Vagina (tissue), 2 donors: Measurements from ENCODE around the gene XYLB. TPM values are rescaled to one million over a fixed set of nuclear protein-coding genes. Genes with fewer than 3 reads are reported as not detected.

ENCODE experiments used
- DNase-seq, 2 donors: peaks; one replicate each; pipeline ENCODE4 v3.0.0-alpha.2; 2017; ENCODE audit errors: extremely low spot score in 2 of 2
- H3K27ac ChIP-seq: fragments of 200-600 bp; sonication (generic); one replicate; pipeline ENCODE4 v1.5.1; 2019
- H3K27me3 ChIP-seq: fragments of 200-600 bp; sonication (generic); one replicate; pipeline ENCODE4 v1.5.1; 2019
- H3K36me3 ChIP-seq, 2 donors: fragments of 200-600 bp; sonication (generic); one replicate each; pipeline ENCODE4 v1.5.1; 2017 to 2019
- H3K4me1 ChIP-seq: fragments of 200-600 bp; sonication (generic); one replicate; pipeline ENCODE4 v1.5.1; 2019
- H3K4me3 ChIP-seq, 2 donors: fragments of 200-600 bp; sonication (generic); 1 replicate in 1 of 2; 2 replicates in 1 of 2; pipeline ENCODE4 v1.5.1; 2016 to 2019
- H3K9me3 ChIP-seq: fragments of 200-600 bp; sonication (generic); one replicate; pipeline ENCODE4 v1.5.1; 2019
- CTCF ChIP-seq, 3 experiments: fragments of 450-650 bp in 2 of 3; fragments of 200-600 bp in 1 of 3; sonication (generic) in 1 of 3; IDR thresholded peaks; one replicate each; pipeline ENCODE4 v1.5.1; 2017 to 2019; ENCODE audit warnings: antibody characterized with exemption in 3 of 3, mild to moderate bottlenecking in 2 of 3, moderate library complexity in 2 of 3
- POLR2A ChIP-seq, 2 donors: fragments of 450-650 bp; IDR thresholded peaks; one replicate each; pipeline ENCODE4 v1.6.1; 2017; ENCODE audit warnings: antibody characterized with exemption in 2 of 2, mild to moderate bottlenecking in 2 of 2, moderate library complexity in 2 of 2
- POLR2AphosphoS5 ChIP-seq, 2 donors: sonication (generic); formaldehyde crosslinking; IDR thresholded peaks; one replicate each; pipeline ENCODE4 v1.9.0; 2017; ENCODE audit warnings: antibody characterized with exemption in 2 of 2, mild to moderate bottlenecking in 2 of 2, low read depth in 1 of 2; ENCODE audit not compliant: insufficient read depth in 1 of 2
- intact Hi-C: fragments of 100-400 bp; cut with DNase I; formaldehyde crosslinking; loops from one replicate; pipeline ENCODE4 v1.15.1; 2023
- total RNA-seq: library from RNA; depleted of rRNA; stranded (reverse); fragments of >200 nt; gene quantifications from one replicate; pipeline ENCODE4 v1.2.3, GENCODE V29; 2016

Gene XYLB
- total RNA-seq, 1 donor from 2014 or later, result 3.4 TPM

GRCh38 chr3:38349684-38350359 lies 3.2 kb downstream of the XYLB start:
- DNase-seq, result no peak
- no peak overlapping the region for H3K27ac ChIP-seq
- intact Hi-C loops, result loop anchor here (5.0 to 10.0 kb wide), 2 partner anchors 132 to 215 kb away; partner anchors contain the start of genes ACAA1 and MYD88

DNA sequence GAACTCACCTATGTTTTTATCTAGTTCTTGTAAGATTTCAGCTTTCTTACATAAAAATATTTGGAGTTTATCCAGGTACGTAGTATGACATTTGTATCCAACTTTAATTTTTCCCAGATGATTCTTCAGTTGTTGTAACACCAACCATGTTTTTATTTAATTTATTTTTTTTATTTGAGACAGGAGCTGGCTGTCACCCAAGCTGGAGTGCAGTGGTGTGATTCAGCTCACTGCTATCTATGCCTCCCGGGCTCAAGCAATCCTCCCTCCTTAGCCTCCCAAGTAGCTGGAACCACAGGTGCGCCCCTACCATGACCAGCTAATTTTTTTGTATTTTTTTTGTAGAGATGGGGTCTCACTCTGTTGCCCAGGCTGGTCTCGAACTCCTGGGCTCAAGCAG lies 6.6 kb downstream of the XYLB start:
- H3K9me3 ChIP-seq, result no peaks in the 10 kb centered on the region
- no peak overlapping the region for H3K4me3 ChIP-seq
- no peak for DNase-seq
- no peaks in the 10 kb centered on the region for H3K36me3 ChIP-seq
- TF ChIP-seq POLR2AphosphoS5 (IDR thresholded peaks at IDR 0.05; ENCODE audit: insufficient read depth in 1 of 2, low read depth in 1 of 2) (no peak), CTCF (IDR thresholded peaks at IDR 0.05) (no peak), POLR2A (IDR thresholded peaks at IDR 0.05) (no peak)
- no peaks in the 10 kb centered on the region for H3K27me3 ChIP-seq
- H3K4me1 ChIP-seq, result no peaks in the 10 kb centered on the region
- intact Hi-C loops, result no loop called here
- no peak overlapping the region for H3K27ac ChIP-seq

More at GRCh38 chr3:38349684-38350359, 3.2 kb downstream of the XYLB start:
- Histone ChIP-seq H3K4me1 (peaks cover 10% of the 10 kb centered on the region), H3K27me3 (no peaks in the 10 kb centered on the region), H3K36me3 (no peaks in the 10 kb centered on the region), H3K4me3 (no peak overlapping the region), H3K9me3 (no peaks in the 10 kb centered on the region)
- no peak for TF ChIP-seq POLR2AphosphoS5 (IDR thresholded peaks at IDR 0.05; ENCODE audit: insufficient read depth in 1 of 2, low read depth in 1 of 2)
- TF ChIP-seq POLR2A (IDR thresholded peaks at IDR 0.05), result no peak
- no peak for TF ChIP-seq CTCF (IDR thresholded peaks at IDR 0.05)

DNA sequence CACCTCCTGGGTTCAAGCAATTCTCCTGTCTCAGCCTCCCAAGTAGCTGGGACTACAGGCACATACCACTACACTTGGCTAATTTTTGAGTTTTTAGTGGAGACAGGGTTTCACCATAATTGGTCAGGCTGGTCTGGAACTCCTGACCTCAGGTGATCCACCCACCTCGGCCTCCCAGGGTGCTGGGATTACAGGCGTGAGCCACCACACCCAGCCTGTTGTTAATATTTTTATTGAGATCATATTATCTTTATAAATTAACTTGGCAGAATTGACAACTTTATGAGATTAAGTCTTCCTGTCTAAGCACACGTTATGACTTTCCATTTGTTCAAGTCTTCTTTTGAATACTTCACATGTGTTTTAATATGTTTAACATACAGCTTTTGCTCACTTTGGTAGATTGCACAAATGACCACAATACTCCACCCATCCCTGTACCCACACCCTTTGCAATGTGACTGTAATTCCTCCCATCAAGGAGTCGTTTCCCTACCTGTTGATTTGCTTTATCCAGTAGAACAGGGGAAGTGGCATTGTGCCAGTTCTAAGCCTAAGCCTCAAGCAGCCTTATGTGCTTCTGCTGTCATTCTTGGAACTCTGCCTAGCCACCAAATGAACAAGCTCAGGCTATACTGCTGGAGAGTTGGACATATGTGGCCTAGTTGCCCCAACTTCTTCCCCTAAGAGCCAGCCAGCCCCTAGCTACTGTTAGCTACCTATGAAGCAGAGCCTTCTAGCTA lies 8.2 kb downstream of the XYLB start:
- no peak overlapping the region for H3K4me3 ChIP-seq
- no peaks in the 10 kb centered on the region for H3K36me3 ChIP-seq
- no peak for DNase-seq
- H3K4me1 ChIP-seq, result no peaks in the 10 kb centered on the region
- H3K27me3 ChIP-seq, result no peaks in the 10 kb centered on the region
- TF ChIP-seq CTCF (IDR thresholded peaks at IDR 0.05) (no peak), POLR2A (IDR thresholded peaks at IDR 0.05) (no peak), POLR2AphosphoS5 (IDR thresholded peaks at IDR 0.05; ENCODE audit: insufficient read depth in 1 of 2, low read depth in 1 of 2) (no peak)
- intact Hi-C loops, result no loop called here
- no peaks in the 10 kb centered on the region for H3K9me3 ChIP-seq
- H3K27ac ChIP-seq, result no peak overlapping the region

- DNase-seq, result no peak
- no peak overlapping the region for H3K4me3 ChIP-seq
- H3K27me3 ChIP-seq, result no peaks in the 10 kb centered on the region
- TF ChIP-seq POLR2A (IDR thresholded peaks at IDR 0.05) (no peak), CTCF (IDR thresholded peaks at IDR 0.05) (no peak), POLR2AphosphoS5 (IDR thresholded peaks at IDR 0.05; ENCODE audit: insufficient read depth in 1 of 2, low read depth in 1 of 2) (no peak)
- no peaks in the 10 kb centered on the region for H3K4me1 ChIP-seq
- intact Hi-C loops, result no loop called here
- H3K9me3 ChIP-seq, result no peaks in the 10 kb centered on the region
- H3K27ac ChIP-seq, result no peak overlapping the region
- H3K36me3 ChIP-seq, result no peaks in the 10 kb centered on the region
Measured at GRCh38 chr3:38359038-38359437, 12.5 kb downstream of the XYLB start.

DNA sequence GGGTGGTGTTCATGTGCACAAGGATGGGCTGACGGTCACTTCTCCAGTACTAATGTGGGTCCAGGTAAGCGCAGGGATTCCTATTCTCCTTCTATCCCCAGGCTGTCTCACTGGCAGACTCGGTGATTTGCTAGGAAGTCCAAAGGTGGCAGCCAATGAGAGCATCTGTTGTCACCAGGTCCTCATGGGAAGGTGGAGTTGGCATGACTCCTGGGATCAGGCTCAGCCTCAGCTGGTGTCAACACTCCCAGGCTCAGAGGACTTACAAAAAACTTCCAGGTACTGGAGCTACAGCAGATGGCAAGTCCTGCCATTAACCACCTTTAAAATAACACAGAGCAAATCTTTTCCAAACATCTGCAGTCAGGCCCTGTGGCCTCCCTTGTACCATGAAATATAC lies 13.8 kb downstream of the XYLB start:
- TF ChIP-seq POLR2AphosphoS5 (IDR thresholded peaks at IDR 0.05; ENCODE audit: insufficient read depth in 1 of 2, low read depth in 1 of 2), result no peak
- no peak for TF ChIP-seq POLR2A (IDR thresholded peaks at IDR 0.05)
- no peak for TF ChIP-seq CTCF (IDR thresholded peaks at IDR 0.05)
- Histone ChIP-seq H3K9me3 (no peaks in the 10 kb centered on the region), H3K36me3 (no peaks in the 10 kb centered on the region), H3K27me3 (no peaks in the 10 kb centered on the region), H3K4me3 (no peak overlapping the region), H3K27ac (no peak overlapping the region), H3K4me1 (no peaks in the 10 kb centered on the region)
- intact Hi-C loops, result no loop called here
- no peak for DNase-seq
